ENCODE results near the gene KRT14. TPM values are rescaled to one million over a fixed set of nuclear protein-coding genes. Genes with fewer than 3 reads are reported as not detected.

The KRT14 gene
- total RNA-seq, 3 donors from 2014 or later, result 0.80 to 692 (median 388) TPM

- Histone ChIP-seq H3K9me3 (no peaks in the 10 kb centered on the region), H3K4me1 (no peaks in the 10 kb centered on the region), H3K36me3 (no peaks in the 10 kb centered on the region), H3K4me3 (no peak overlapping the region), H3K27ac (no peak overlapping the region), H3K27me3 (no peaks in the 10 kb centered on the region)
- DNase-seq (ENCODE audit: low spot score in 2 of 2), result no peak
- intact Hi-C loops (cut with DNase I; ENCODE audit: low total_unique reads), result loop anchor here (5.0 kb wide), 1 partner anchor 1868 kb away; the partner anchor contains the start of gene MIEN1
- TF ChIP-seq POLR2AphosphoS5 (IDR thresholded peaks at IDR 0.05) (no peak), POLR2A (IDR thresholded peaks at IDR 0.05) (no peak), CTCF (IDR thresholded peaks at IDR 0.05) (no peak)
Observed at GRCh38 chr17:41600318-41600717, 13.6 kb upstream of the KRT14 start.

- no peaks in the 10 kb centered on the region for H3K9me3 ChIP-seq
- TF ChIP-seq POLR2AphosphoS5 (IDR thresholded peaks at IDR 0.05) (no peak), POLR2A (IDR thresholded peaks at IDR 0.05) (no peak), CTCF (IDR thresholded peaks at IDR 0.05) (no peak)
- no peak overlapping the region for H3K4me3 ChIP-seq
- H3K4me1 ChIP-seq, result no peaks in the 10 kb centered on the region
- H3K27ac ChIP-seq, result no peak overlapping the region
- intact Hi-C loops (cut with DNase I; ENCODE audit: low total_unique reads), result loop anchor here (5.0 kb wide), 1 partner anchor 1867 kb away; the partner anchor contains the start of gene MIEN1
- H3K36me3 ChIP-seq, result no peaks in the 10 kb centered on the region
- no peaks in the 10 kb centered on the region for H3K27me3 ChIP-seq
- DNase-seq (ENCODE audit: low spot score in 2 of 2), result no peak
Observed at GRCh38 chr17:41599680-41600079, 13.0 kb upstream of the KRT14 start.

GRCh38 chr17:41595585-41595984 lies 8.9 kb upstream of the KRT14 start:
- DNase-seq (ENCODE audit: low spot score in 2 of 2), result no peak
- TF ChIP-seq CTCF (IDR thresholded peaks at IDR 0.05), result no peak
- TF ChIP-seq POLR2A (IDR thresholded peaks at IDR 0.05), result no peak
- TF ChIP-seq POLR2AphosphoS5 (IDR thresholded peaks at IDR 0.05), result no peak
- H3K36me3 ChIP-seq, result no peaks in the 10 kb centered on the region
- no peak overlapping the region for H3K4me3 ChIP-seq
- intact Hi-C loops (cut with DNase I; ENCODE audit: low total_unique reads), result no loop called here
- no peak overlapping the region for H3K27ac ChIP-seq
- H3K4me1 ChIP-seq, result no peaks in the 10 kb centered on the region
- no peaks in the 10 kb centered on the region for H3K9me3 ChIP-seq
- no peaks in the 10 kb centered on the region for H3K27me3 ChIP-seq

- H3K4me1 ChIP-seq, result no peaks in the 10 kb centered on the region
- intact Hi-C loops (cut with DNase I; ENCODE audit: low total_unique reads), result no loop called here
- H3K27me3 ChIP-seq, result no peaks in the 10 kb centered on the region
- TF ChIP-seq CTCF (IDR thresholded peaks at IDR 0.05), result no peak
- TF ChIP-seq POLR2AphosphoS5 (IDR thresholded peaks at IDR 0.05), result no peak
- TF ChIP-seq POLR2A (IDR thresholded peaks at IDR 0.05), result no peak
- no peak overlapping the region for H3K4me3 ChIP-seq
- no peaks in the 10 kb centered on the region for H3K36me3 ChIP-seq
- no peaks in the 10 kb centered on the region for H3K9me3 ChIP-seq
- no peak for DNase-seq (ENCODE audit: low spot score in 2 of 2)
- H3K27ac ChIP-seq, result no peak overlapping the region
Observed at GRCh38 chr17:41594363-41594915, 7.7 kb upstream of the KRT14 start.

GRCh38 chr17:41593306-41593981 lies 6.7 kb upstream of the KRT14 start:
- Histone ChIP-seq H3K9me3 (no peaks in the 10 kb centered on the region), H3K27ac (no peak overlapping the region), H3K4me1 (no peaks in the 10 kb centered on the region), H3K4me3 (no peak overlapping the region), H3K27me3 (no peaks in the 10 kb centered on the region), H3K36me3 (no peaks in the 10 kb centered on the region)
- TF ChIP-seq POLR2AphosphoS5 (IDR thresholded peaks at IDR 0.05), result no peak
- no peak for TF ChIP-seq POLR2A (IDR thresholded peaks at IDR 0.05)
- no peak for TF ChIP-seq CTCF (IDR thresholded peaks at IDR 0.05)
- intact Hi-C loops (cut with DNase I; ENCODE audit: low total_unique reads), result no loop called here
- DNase-seq (ENCODE audit: low spot score in 2 of 2), result no peak
